Sigmoid colon (tissue), 7 donors: ENCODE measurements around the gene RAPGEF5. TPM values are rescaled to one million over a fixed set of nuclear protein-coding genes. Genes with fewer than 3 reads are reported as not detected.

ENCODE experiments used
- DNase-seq: peaks from one replicate; pipeline ENCODE4 v3.0.0-alpha.2; 2019
- H3K27ac ChIP-seq, 4 donors: fragments of 200-600 bp; sonication (generic); one replicate each; pipeline ENCODE4 v1.5.1; 2016 to 2019; ENCODE audit warnings: mild to moderate bottlenecking in 1 of 4
- H3K27me3 ChIP-seq, 3 donors: fragments of 200-600 bp; sonication (generic); one replicate each; pipeline ENCODE4 v1.5.1; 2019; ENCODE audit warnings: mild to moderate bottlenecking in 1 of 3
- H3K36me3 ChIP-seq, 4 donors: fragments of 200-600 bp; sonication (generic); one replicate each; pipeline ENCODE4 v1.5.1; 2016 to 2019
- H3K4me1 ChIP-seq, 4 donors: fragments of 200-600 bp; sonication (generic); one replicate each; pipeline ENCODE4 v1.5.1; 2017 to 2019
- H3K4me3 ChIP-seq, 4 donors: fragments of 200-600 bp; sonication (generic); one replicate each; pipeline ENCODE4 v1.5.1; 2017 to 2019; ENCODE audit warnings: mild to moderate bottlenecking in 2 of 4, moderate library complexity in 1 of 4
- H3K9me3 ChIP-seq, 4 donors: fragments of 200-600 bp in 3 of 4; sonication (generic) in 3 of 4; one replicate each; pipeline versions ENCODE4 v1.5.1 to v1.6.1; 2013 to 2019
- EP300 ChIP-seq, 4 donors: sonication (generic); formaldehyde crosslinking; IDR thresholded peaks; one replicate each; pipeline ENCODE4 v1.6.1; 2017; ENCODE audit warnings: antibody characterized with exemption in 4 of 4
- POLR2A ChIP-seq, 2 donors: fragments of 450-650 bp; IDR thresholded peaks; one replicate each; pipeline ENCODE4 v1.6.1; 2016; ENCODE audit warnings: antibody characterized with exemption in 2 of 2, mild to moderate bottlenecking in 2 of 2, moderate library complexity in 2 of 2
- POLR2AphosphoS5 ChIP-seq, 4 donors: sonication (generic); formaldehyde crosslinking; IDR thresholded peaks; one replicate each; pipeline ENCODE4 v1.6.1; 2017; ENCODE audit warnings: antibody characterized with exemption in 4 of 4
- WGBS, 2 donors: extraction: QIAGEN DNeasy Blood & Tissue Kit; methylation state at CpG; one replicate each; pipeline ENCODE4 v1.1.7; 2013; 5-methylcytosine and 5-hydroxymethylcytosine counted together
- intact Hi-C: fragments of 100-400 bp; cut with DNase I; formaldehyde crosslinking; loops from one replicate; pipeline ENCODE4 v1.15.1; 2023
- polyA plus RNA-seq, 3 donors: library from polyadenylated mRNA; stranded (reverse); fragments of 200-250 nt; gene quantifications; one replicate each; pipeline ENCODE4 v1.2.3, GENCODE V29; 2013
- total RNA-seq, 4 donors: library from RNA; depleted of rRNA; stranded (reverse); fragments of >200 nt; gene quantifications; one replicate each; pipeline ENCODE4 v1.1.0, GENCODE V29; 2016
- TF ChIP-seq, protein P1 (sequence below), 4 experiments: fragments of 450-650 bp in 3 of 4; fragments of 200-600 bp in 1 of 4; IDR thresholded peaks; one replicate each; pipeline ENCODE4 v1.5.1; 2016 to 2019; ENCODE audit warnings: antibody characterized with exemption in 4 of 4, mild to moderate bottlenecking in 3 of 4, moderate library complexity in 2 of 4
- donor health status: healthy with polysubstance abuse.
- donor health status: Bipolar disorder and iron deficiency.
- donor health status: healthy.

The RAPGEF5 gene
- total and polyA plus RNA-seq, 7 donors = 6.0 to 17.9 (median 12.6) TPM

DNA sequence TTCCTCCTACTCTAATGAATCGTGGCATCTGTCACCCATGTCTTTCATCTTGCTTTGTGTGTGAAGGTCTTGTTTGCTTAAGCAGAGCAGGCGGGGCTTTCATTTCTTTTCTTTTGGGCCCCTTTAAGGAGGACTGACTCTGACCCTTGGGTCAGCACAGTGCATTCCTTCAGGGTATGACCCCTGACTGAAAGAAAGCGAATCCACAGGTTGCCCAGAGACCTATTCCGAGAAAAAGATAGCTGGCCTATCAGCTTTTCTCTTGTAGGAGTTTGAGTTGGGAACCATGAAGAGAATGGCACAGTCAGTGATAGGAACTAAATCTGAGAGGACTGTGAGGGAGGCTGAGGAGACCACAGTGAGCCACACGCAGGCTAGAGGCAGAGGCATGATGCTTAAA is 218.1 kb downstream of the RAPGEF5 start:
- 94 to 96% methylated on average over 5 of the region's 5 CpGs for WGBS, 2 donors
- Histone ChIP-seq H3K9me3 (no peaks in the 10 kb centered on the region), H3K27ac (no peak overlapping the region), H3K4me1 (no peaks in the 10 kb centered on the region), H3K4me3 (no peak overlapping the region), H3K27me3 (no peaks in the 10 kb centered on the region), H3K36me3 (no peaks in the 10 kb centered on the region)
- DNase-seq = no peak
- TF ChIP-seq EP300 (IDR thresholded peaks at IDR 0.05) (no peak), POLR2A (IDR thresholded peaks at IDR 0.05) (no peak), POLR2AphosphoS5 (IDR thresholded peaks at IDR 0.05) (no peak)
- TF ChIP-seq, protein P1, sequence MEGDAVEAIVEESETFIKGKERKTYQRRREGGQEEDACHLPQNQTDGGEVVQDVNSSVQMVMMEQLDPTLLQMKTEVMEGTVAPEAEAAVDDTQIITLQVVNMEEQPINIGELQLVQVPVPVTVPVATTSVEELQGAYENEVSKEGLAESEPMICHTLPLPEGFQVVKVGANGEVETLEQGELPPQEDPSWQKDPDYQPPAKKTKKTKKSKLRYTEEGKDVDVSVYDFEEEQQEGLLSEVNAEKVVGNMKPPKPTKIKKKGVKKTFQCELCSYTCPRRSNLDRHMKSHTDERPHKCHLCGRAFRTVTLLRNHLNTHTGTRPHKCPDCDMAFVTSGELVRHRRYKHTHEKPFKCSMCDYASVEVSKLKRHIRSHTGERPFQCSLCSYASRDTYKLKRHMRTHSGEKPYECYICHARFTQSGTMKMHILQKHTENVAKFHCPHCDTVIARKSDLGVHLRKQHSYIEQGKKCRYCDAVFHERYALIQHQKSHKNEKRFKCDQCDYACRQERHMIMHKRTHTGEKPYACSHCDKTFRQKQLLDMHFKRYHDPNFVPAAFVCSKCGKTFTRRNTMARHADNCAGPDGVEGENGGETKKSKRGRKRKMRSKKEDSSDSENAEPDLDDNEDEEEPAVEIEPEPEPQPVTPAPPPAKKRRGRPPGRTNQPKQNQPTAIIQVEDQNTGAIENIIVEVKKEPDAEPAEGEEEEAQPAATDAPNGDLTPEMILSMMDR (IDR thresholded peaks at IDR 0.05) = no peak
- intact Hi-C loops = no loop called here

DNA sequence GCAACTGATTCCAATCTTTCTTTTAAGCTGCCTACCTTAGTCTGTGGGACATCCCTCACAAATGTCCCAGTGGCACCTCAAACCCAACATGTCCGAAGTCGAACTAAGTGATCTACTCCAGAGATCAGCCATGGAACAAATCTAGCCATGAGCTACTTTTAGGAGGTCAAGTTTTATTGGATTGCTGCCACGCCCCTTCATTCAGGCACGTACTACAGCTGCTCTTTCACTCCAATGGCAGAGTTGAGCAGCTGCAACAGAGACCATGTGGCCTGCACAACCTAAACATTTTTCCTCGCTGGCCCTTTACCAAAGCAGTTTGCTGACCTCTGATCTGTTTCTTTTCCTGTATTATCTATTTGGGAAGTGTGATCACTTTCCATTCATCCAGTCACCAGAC is 218.8 kb downstream of the RAPGEF5 start:
- WGBS, 2 donors = 67 to 77% methylated on average over 5 of the region's 5 CpGs
- H3K9me3 ChIP-seq = no peaks in the 10 kb centered on the region
- no peak overlapping the region for H3K27ac ChIP-seq
- H3K36me3 ChIP-seq = no peaks in the 10 kb centered on the region
- H3K4me1 ChIP-seq = no peaks in the 10 kb centered on the region
- no peak for TF ChIP-seq EP300 (IDR thresholded peaks at IDR 0.05)
- TF ChIP-seq, protein P1 (IDR thresholded peaks at IDR 0.05) = no peak
- TF ChIP-seq POLR2AphosphoS5 (IDR thresholded peaks at IDR 0.05) = no peak
- TF ChIP-seq POLR2A (IDR thresholded peaks at IDR 0.05) = no peak
- no peak overlapping the region for H3K4me3 ChIP-seq
- H3K27me3 ChIP-seq = no peaks in the 10 kb centered on the region
- DNase-seq = no peak
- intact Hi-C loops = no loop called here

DNA sequence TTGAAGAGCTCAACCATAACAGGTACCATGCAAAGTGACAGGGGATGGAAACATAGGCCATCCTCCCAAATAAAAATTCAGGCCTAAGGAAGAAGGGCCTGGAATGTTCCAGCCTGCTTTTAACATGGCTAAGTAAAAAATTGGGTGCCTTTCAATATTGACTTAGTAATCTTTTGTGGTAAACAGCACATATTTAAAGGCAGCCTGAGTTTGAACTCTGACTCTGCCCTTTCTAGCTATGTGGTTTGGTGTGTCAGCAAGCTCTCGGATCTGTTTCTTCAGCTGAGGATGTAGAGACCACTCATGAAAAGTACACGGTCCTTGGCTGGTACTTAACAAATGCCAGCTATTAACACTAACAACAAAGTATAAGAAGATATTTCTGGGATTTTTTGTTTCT is 219.5 kb downstream of the RAPGEF5 start:
- TF ChIP-seq EP300 (IDR thresholded peaks at IDR 0.05) = no peak
- no peak for TF ChIP-seq POLR2A (IDR thresholded peaks at IDR 0.05)
- TF ChIP-seq, protein P1 (IDR thresholded peaks at IDR 0.05) = no peak
- no peak for TF ChIP-seq POLR2AphosphoS5 (IDR thresholded peaks at IDR 0.05)
- Histone ChIP-seq H3K36me3 (no peaks in the 10 kb centered on the region), H3K27me3 (no peaks in the 10 kb centered on the region), H3K9me3 (no peaks in the 10 kb centered on the region), H3K4me3 (no peak overlapping the region), H3K4me1 (no peaks in the 10 kb centered on the region), H3K27ac (no peak overlapping the region)
- intact Hi-C loops = no loop called here
- 78 to 87% methylated on average over 2 of the region's 2 CpGs for WGBS, 2 donors
- no peak for DNase-seq

DNA sequence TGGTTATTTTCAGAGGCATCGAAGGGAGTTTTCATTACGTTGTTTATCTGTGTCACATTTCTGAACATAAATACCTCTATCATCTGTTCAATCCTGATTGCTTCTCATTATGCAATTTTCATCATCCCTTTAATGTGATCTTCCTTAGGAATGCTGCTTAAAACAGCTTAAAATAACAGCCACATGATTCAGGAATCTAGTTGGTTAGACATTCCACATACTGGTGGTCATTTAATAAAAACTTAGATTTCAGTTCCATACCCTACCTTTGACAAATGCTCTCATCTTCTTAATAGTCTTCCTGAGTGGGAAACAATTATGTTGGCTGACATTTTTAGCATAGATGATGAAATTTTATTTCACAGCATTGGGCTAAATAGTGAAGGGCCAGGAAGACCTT is 219.9 kb downstream of the RAPGEF5 start:
- Histone ChIP-seq H3K4me3 (no peak overlapping the region), H3K27ac (no peak overlapping the region), H3K27me3 (no peaks in the 10 kb centered on the region), H3K4me1 (no peaks in the 10 kb centered on the region), H3K9me3 (no peaks in the 10 kb centered on the region), H3K36me3 (no peaks in the 10 kb centered on the region)
- no peak for DNase-seq
- TF ChIP-seq EP300 (IDR thresholded peaks at IDR 0.05) (no peak), POLR2AphosphoS5 (IDR thresholded peaks at IDR 0.05) (no peak), POLR2A (IDR thresholded peaks at IDR 0.05) (no peak)
- TF ChIP-seq, protein P1 (IDR thresholded peaks at IDR 0.05) = no peak
- 89 to 94% methylated on average over 2 of the region's 2 CpGs for WGBS, 2 donors
- intact Hi-C loops = no loop called here

DNA sequence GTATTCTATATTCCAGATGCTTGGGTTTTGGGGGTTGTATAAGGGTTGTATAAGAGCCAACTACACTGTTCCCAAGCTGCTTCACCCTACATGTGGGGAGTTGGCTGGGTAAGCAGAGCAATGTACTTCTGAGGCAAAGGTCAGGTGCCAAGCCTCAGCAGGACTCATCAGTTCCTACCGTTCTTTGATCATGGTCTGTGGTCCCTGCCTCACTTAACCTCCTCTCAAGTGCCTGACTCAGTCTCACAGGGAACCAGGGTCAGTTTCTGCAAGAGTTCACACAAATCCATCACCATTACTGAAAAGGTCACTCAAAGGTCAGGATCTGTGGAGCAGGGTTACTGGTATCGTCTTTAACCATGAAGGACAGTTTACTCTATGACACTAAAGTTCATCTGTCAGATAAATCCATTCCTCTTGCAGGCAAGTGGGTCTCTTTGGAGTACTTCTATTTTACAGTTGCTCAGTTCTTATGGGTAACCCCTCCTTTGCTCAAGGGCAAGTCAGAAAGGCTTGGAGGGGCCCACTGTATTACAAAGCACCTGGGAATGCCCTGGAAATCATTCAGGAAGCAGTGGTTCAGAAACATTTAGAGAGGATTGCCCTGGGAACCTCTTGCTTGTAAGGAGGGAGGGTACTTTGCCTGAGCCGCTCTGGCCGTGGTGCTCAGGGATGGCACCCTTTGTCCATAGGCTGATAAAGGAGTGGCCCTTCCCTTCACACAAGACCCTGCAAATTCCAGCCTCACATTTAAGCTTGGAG is 227.0 kb downstream of the RAPGEF5 start:
- WGBS, 2 donors = 89 to 95% methylated on average over 4 of the region's 4 CpGs
- DNase-seq = no peak
- intact Hi-C loops = no loop called here

More for the DNA sequence above, 227.0 kb downstream of the RAPGEF5 start:
- Histone ChIP-seq H3K36me3 (no peaks in the 10 kb centered on the region), H3K27ac (no peak overlapping the region), H3K4me3 (no peak overlapping the region), H3K4me1 (no peaks in the 10 kb centered on the region), H3K9me3 (no peaks in the 10 kb centered on the region), H3K27me3 (no peaks in the 10 kb centered on the region)
- TF ChIP-seq POLR2A (IDR thresholded peaks at IDR 0.05) = no peak
- TF ChIP-seq EP300 (IDR thresholded peaks at IDR 0.05) = no peak
- TF ChIP-seq, protein P1 (IDR thresholded peaks at IDR 0.05) = no peak
- TF ChIP-seq POLR2AphosphoS5 (IDR thresholded peaks at IDR 0.05) = no peak
